ENCODE data around the gene UBN2.
A peak's percentile ranks its signal among the peaks of the same experiment; 100 is the strongest.
"Not testable (repeated sequence)": the region's sequence is repeated elsewhere in the genome, so short reads cannot be mapped to it uniquely, and the experiment has no call there.

UBN2 gene

GRCh38 chr7:139225286-139226157 lies 5.5 kb upstream of the UBN2 start:
- H3K27ac Mint-ChIP-seq, H3K27me3 Mint-ChIP-seq, H3K4me1 Mint-ChIP-seq, H3K4me3 Mint-ChIP-seq, H3K9me3 Mint-ChIP-seq, H3K36me3 Mint-ChIP-seq: not testable (repeated sequence)

- peaks cover 11% of the 10 kb centered on the region for H3K4me1 Mint-ChIP-seq
- not testable (repeated sequence) for H3K36me3 Mint-ChIP-seq, H3K4me3 Mint-ChIP-seq, H3K9me3 Mint-ChIP-seq, H3K27me3 Mint-ChIP-seq, H3K27ac Mint-ChIP-seq
Measured at GRCh38 chr7:139226158-139226515, 4.9 kb upstream of the UBN2 start.

GRCh38 chr7:139226988-139227488 lies 4.0 kb upstream of the UBN2 start:
- H3K4me1 Mint-ChIP-seq = peaks cover 11% of the 10 kb centered on the region
- not testable (repeated sequence) for H3K9me3 Mint-ChIP-seq, H3K36me3 Mint-ChIP-seq, H3K27ac Mint-ChIP-seq, H3K4me3 Mint-ChIP-seq, H3K27me3 Mint-ChIP-seq

- no peaks in the 10 kb centered on the region for H3K36me3 Mint-ChIP-seq
- H3K27ac Mint-ChIP-seq = no peak overlapping the region
- H3K27me3 Mint-ChIP-seq = no peaks in the 10 kb centered on the region
- peak overlapping the region; percentile 100 for H3K4me3 Mint-ChIP-seq
- H3K4me1 Mint-ChIP-seq = peaks cover 34% of the 10 kb centered on the region
- no peaks in the 10 kb centered on the region for H3K9me3 Mint-ChIP-seq
Measured at GRCh38 chr7:139230023-139230422, 1.0 kb upstream of the UBN2 start.

- Mint-ChIP-seq H3K4me3 (peak overlapping the region; percentile 100), H3K36me3 (no peaks in the 10 kb centered on the region), H3K9me3 (no peaks in the 10 kb centered on the region), H3K27me3 (no peaks in the 10 kb centered on the region), H3K4me1 (peaks cover 34% of the 10 kb centered on the region), H3K27ac (peak overlapping the region; percentile 97)
Measured at GRCh38 chr7:139230484-139230773, 608 bp upstream of the UBN2 start.

- Mint-ChIP-seq H3K9me3 (no peaks in the 10 kb centered on the region), H3K27me3 (no peaks in the 10 kb centered on the region), H3K36me3 (no peaks in the 10 kb centered on the region)
Measured at GRCh38 chr7:139231513-139232376, 708 bp downstream of the UBN2 start.

GRCh38 chr7:139232377-139232717 lies 1.3 kb downstream of the UBN2 start:
- peak overlapping the region; percentile 93 for H3K4me3 Mint-ChIP-seq
- H3K4me1 Mint-ChIP-seq = peaks cover 44% of the 10 kb centered on the region
- H3K36me3 Mint-ChIP-seq = peaks cover 1% of the 10 kb centered on the region
- no peaks in the 10 kb centered on the region for H3K27me3 Mint-ChIP-seq
- H3K27ac Mint-ChIP-seq = peak overlapping the region; percentile 35
- no peaks in the 10 kb centered on the region for H3K9me3 Mint-ChIP-seq

More at GRCh38 chr7:139231513-139232376, 708 bp downstream of the UBN2 start:
- H3K4me3 Mint-ChIP-seq = peak overlapping the region; percentile 100
- H3K27ac Mint-ChIP-seq = peak overlapping the region; percentile 35
- H3K4me1 Mint-ChIP-seq = peaks cover 44% of the 10 kb centered on the region

- H3K27ac Mint-ChIP-seq = no peak overlapping the region
Measured at GRCh38 chr7:139232904-139233303, 1.9 kb downstream of the UBN2 start.

GRCh38 chr7:139241258-139241657 lies 10.2 kb downstream of the UBN2 start:
- H3K4me3 Mint-ChIP-seq = no peak overlapping the region
- H3K9me3 Mint-ChIP-seq = no peaks in the 10 kb centered on the region
- H3K36me3 Mint-ChIP-seq = peaks cover 25% of the 10 kb centered on the region
- peaks cover 8% of the 10 kb centered on the region for H3K4me1 Mint-ChIP-seq
- no peak overlapping the region for H3K27ac Mint-ChIP-seq
- no peaks in the 10 kb centered on the region for H3K27me3 Mint-ChIP-seq

More at GRCh38 chr7:139232904-139233303, 1.9 kb downstream of the UBN2 start:
- Mint-ChIP-seq H3K4me1 (peaks cover 44% of the 10 kb centered on the region), H3K4me3 (peak overlapping the region; percentile 93), H3K9me3 (no peaks in the 10 kb centered on the region), H3K36me3 (peaks cover 6% of the 10 kb centered on the region), H3K27me3 (no peaks in the 10 kb centered on the region)

GRCh38 chr7:139242741-139243281 lies 11.8 kb downstream of the UBN2 start:
- Mint-ChIP-seq H3K27me3 (no peaks in the 10 kb centered on the region), H3K4me1 (peaks cover 8% of the 10 kb centered on the region), H3K4me3 (no peak overlapping the region), H3K27ac (no peak overlapping the region), H3K36me3 (peaks cover 26% of the 10 kb centered on the region), H3K9me3 (no peaks in the 10 kb centered on the region)

- no peaks in the 10 kb centered on the region for H3K9me3 Mint-ChIP-seq
- H3K27me3 Mint-ChIP-seq = no peaks in the 10 kb centered on the region
- no peak overlapping the region for H3K4me3 Mint-ChIP-seq
- peaks cover 14% of the 10 kb centered on the region for H3K4me1 Mint-ChIP-seq
- peaks cover 30% of the 10 kb centered on the region for H3K36me3 Mint-ChIP-seq
- H3K27ac Mint-ChIP-seq = peak overlapping the region; percentile 0
Measured at GRCh38 chr7:139245401-139245800, 14.4 kb downstream of the UBN2 start.

- Mint-ChIP-seq H3K27me3 (no peaks in the 10 kb centered on the region), H3K9me3 (no peaks in the 10 kb centered on the region), H3K4me3 (no peak overlapping the region), H3K4me1 (peaks cover 14% of the 10 kb centered on the region), H3K27ac (no peak overlapping the region), H3K36me3 (peaks cover 30% of the 10 kb centered on the region)
Measured at GRCh38 chr7:139246494-139246893, 15.5 kb downstream of the UBN2 start.

- Mint-ChIP-seq H3K4me3 (no peak overlapping the region), H3K36me3 (peaks cover 30% of the 10 kb centered on the region), H3K4me1 (peaks cover 14% of the 10 kb centered on the region), H3K27me3 (no peaks in the 10 kb centered on the region), H3K9me3 (no peaks in the 10 kb centered on the region), H3K27ac (no peak overlapping the region)
Measured at GRCh38 chr7:139246905-139247304, 15.9 kb downstream of the UBN2 start.

- Mint-ChIP-seq H3K4me3 (no peak overlapping the region), H3K27me3 (no peaks in the 10 kb centered on the region), H3K36me3 (peaks cover 21% of the 10 kb centered on the region), H3K27ac (no peak overlapping the region), H3K4me1 (peaks cover 9% of the 10 kb centered on the region), H3K9me3 (no peaks in the 10 kb centered on the region)
Measured at GRCh38 chr7:139249179-139249810, 18.3 kb downstream of the UBN2 start.

GRCh38 chr7:139252451-139252850 lies 21.4 kb downstream of the UBN2 start:
- peaks cover 15% of the 10 kb centered on the region for H3K36me3 Mint-ChIP-seq
- no peaks in the 10 kb centered on the region for H3K27me3 Mint-ChIP-seq
- H3K9me3 Mint-ChIP-seq = no peaks in the 10 kb centered on the region
- peaks cover 9% of the 10 kb centered on the region for H3K4me1 Mint-ChIP-seq
- H3K27ac Mint-ChIP-seq = no peak overlapping the region
- no peak overlapping the region for H3K4me3 Mint-ChIP-seq
